Effector memory CD8-positive, alpha-beta T cell (primary cell): ENCODE results near the gene GPR148.
"Not testable (repeated sequence)": the region's sequence is repeated elsewhere in the genome, so short reads cannot be mapped to it uniquely, and the experiment has no call there.

Experiments used
- ATAC-seq: fragments of 150-1000 bp; cut with Tn5 transposase; replicated peaks from 2 replicates; pipeline ENCODE4 v1.10.0; 2021; ENCODE audit warnings: mild to moderate bottlenecking, moderate library complexity
- DNase-seq, 3 experiments: peaks; one replicate each; pipeline ENCODE4 v3.0.0; 2021
- H3K27ac Mint-ChIP-seq, 2 donors: one replicate each; pipeline ENCODE4 v1.8.0; 2022; ENCODE audit warnings: mild to moderate bottlenecking in 2 of 2, mixed read lengths in 2 of 2, moderate library complexity in 2 of 2
- H3K27me3 Mint-ChIP-seq, 2 donors: one replicate each; pipeline ENCODE4 v1.8.0; 2022; ENCODE audit warnings: mixed read lengths in 2 of 2
- H3K36me3 Mint-ChIP-seq: one replicate; pipeline ENCODE4 v1.8.0; 2022; ENCODE audit warnings: mild to moderate bottlenecking, moderate library complexity, mixed read lengths; ENCODE audit not compliant: insufficient read depth
- H3K4me1 Mint-ChIP-seq, 2 donors: one replicate each; pipeline ENCODE4 v1.8.0; 2022; ENCODE audit warnings: low read depth in 2 of 2, mixed read lengths in 2 of 2
- H3K4me3 Mint-ChIP-seq, 2 donors: one replicate each; pipeline ENCODE4 v1.8.0; 2022; ENCODE audit warnings: mild to moderate bottlenecking in 2 of 2, mixed read lengths in 2 of 2, moderate library complexity in 2 of 2
- H3K9me3 Mint-ChIP-seq, 2 donors: one replicate each; pipeline ENCODE4 v1.8.0; 2022; ENCODE audit warnings: mixed read lengths in 2 of 2
- total RNA-seq, 9 experiments: gene quantifications; one replicate each; lab custom pipeline; 2026; lab: John Stamatoyannopoulos, UW

The GPR148 gene
- 0 reads per million in 9 experiments for total RNA-seq

GRCh38 chr2:130728549-130729316, at the start of gene GPR148:
GPR148 (plus strand) TSS chr2:130729070; CDS start chr2:130729152, 82 bp downstream.
- peak within 1 kb of the TSS; percentile 92 to 94 for H3K27ac Mint-ChIP-seq
- no peak for ATAC-seq
- no peak for DNase-seq
- H3K9me3 Mint-ChIP-seq, result peaks cover 0 to 5% of the 10 kb centered on the region in 2 donors
- peak within 1 kb of the TSS; percentile 82 to 88 for H3K4me3 Mint-ChIP-seq
- peaks cover 9 to 19% of the 10 kb centered on the region in 2 donors for H3K4me1 Mint-ChIP-seq
- H3K27me3 Mint-ChIP-seq, result no peaks in the 10 kb centered on the region
- H3K36me3 Mint-ChIP-seq, result peaks cover 17% of the 10 kb centered on the region

- not testable (repeated sequence) for H3K36me3 Mint-ChIP-seq, H3K27me3 Mint-ChIP-seq, H3K4me1 Mint-ChIP-seq, H3K27ac Mint-ChIP-seq, DNase-seq, ATAC-seq, H3K4me3 Mint-ChIP-seq, H3K9me3 Mint-ChIP-seq
These were observed 36.7 kb upstream of the GPR148 start for GRCh38 chr2:130692041-130692770.

- H3K27ac Mint-ChIP-seq, H3K9me3 Mint-ChIP-seq, H3K4me1 Mint-ChIP-seq, ATAC-seq, DNase-seq, H3K27me3 Mint-ChIP-seq, H3K36me3 Mint-ChIP-seq: not testable (repeated sequence)
- peak overlapping the region in 1 of 2 donors; percentile 53 for H3K4me3 Mint-ChIP-seq
These were observed 35.4 kb upstream of the GPR148 start for GRCh38 chr2:130693474-130693873.

- H3K9me3 Mint-ChIP-seq, DNase-seq, H3K4me1 Mint-ChIP-seq, H3K27me3 Mint-ChIP-seq, ATAC-seq, H3K36me3 Mint-ChIP-seq, H3K27ac Mint-ChIP-seq, H3K4me3 Mint-ChIP-seq: not testable (repeated sequence)
These were observed 25.6 kb upstream of the GPR148 start for GRCh38 chr2:130703250-130703649.

GRCh38 chr2:130714795-130715194, 14.1 kb upstream of the GPR148 start:
- H3K27me3 Mint-ChIP-seq, ATAC-seq, H3K27ac Mint-ChIP-seq, H3K9me3 Mint-ChIP-seq, H3K4me3 Mint-ChIP-seq, H3K4me1 Mint-ChIP-seq, DNase-seq, H3K36me3 Mint-ChIP-seq: not testable (repeated sequence)

GRCh38 chr2:130720036-130720435, 8.8 kb upstream of the GPR148 start:
- Mint-ChIP-seq H3K4me3 (no peak overlapping the region), H3K27me3 (peaks cover 19% of the 10 kb centered on the region in 2 donors), H3K27ac (no peak overlapping the region), H3K36me3 (no peaks in the 10 kb centered on the region), H3K9me3 (no peaks in the 10 kb centered on the region), H3K4me1 (no peaks in the 10 kb centered on the region)
- ATAC-seq (no peak), DNase-seq (no peak)

GRCh38 chr2:130720528-130720927, 8.3 kb upstream of the GPR148 start:
- H3K27ac Mint-ChIP-seq, result no peak overlapping the region
- no peaks in the 10 kb centered on the region for H3K36me3 Mint-ChIP-seq
- ATAC-seq (no peak), DNase-seq (no peak)
- no peaks in the 10 kb centered on the region for H3K4me1 Mint-ChIP-seq
- no peak overlapping the region for H3K4me3 Mint-ChIP-seq
- H3K9me3 Mint-ChIP-seq, result no peaks in the 10 kb centered on the region
- H3K27me3 Mint-ChIP-seq, result peaks cover 19% of the 10 kb centered on the region in 2 donors

GRCh38 chr2:130724455-130724854, 4.4 kb upstream of the GPR148 start:
- peaks cover 19% of the 10 kb centered on the region in 2 donors for H3K27me3 Mint-ChIP-seq
- H3K36me3 Mint-ChIP-seq, result peaks cover 17% of the 10 kb centered on the region
- DNase-seq (no peak), ATAC-seq (no peak)
- H3K9me3 Mint-ChIP-seq, result peaks cover 0 to 2% of the 10 kb centered on the region in 2 donors
- H3K4me3 Mint-ChIP-seq, result no peak overlapping the region
- H3K4me1 Mint-ChIP-seq, result peaks cover 7 to 16% of the 10 kb centered on the region in 2 donors
- H3K27ac Mint-ChIP-seq, result no peak overlapping the region

- H3K27ac Mint-ChIP-seq, result peak overlapping the region; percentile 92 to 94
These were observed 2.2 kb upstream of the GPR148 start for GRCh38 chr2:130726614-130727180.

GRCh38 chr2:130727286-130727924, 1.5 kb upstream of the GPR148 start:
- ATAC-seq (peak; percentile 85), DNase-seq (peak; percentile 92 to 95 (median 93))
- peak overlapping the region; percentile 82 to 88 for H3K4me3 Mint-ChIP-seq
- peaks cover 17% of the 10 kb centered on the region for H3K36me3 Mint-ChIP-seq
- H3K4me1 Mint-ChIP-seq, result peaks cover 9 to 19% of the 10 kb centered on the region in 2 donors
- H3K27ac Mint-ChIP-seq, result peak overlapping the region; percentile 92 to 94
- no peaks in the 10 kb centered on the region for H3K27me3 Mint-ChIP-seq
- peaks cover 0 to 5% of the 10 kb centered on the region in 2 donors for H3K9me3 Mint-ChIP-seq

More at GRCh38 chr2:130726614-130727180, 2.2 kb upstream of the GPR148 start:
- peaks cover 0 to 5% of the 10 kb centered on the region in 2 donors for H3K9me3 Mint-ChIP-seq
- no peak for DNase-seq
- H3K4me1 Mint-ChIP-seq, result peaks cover 9 to 19% of the 10 kb centered on the region in 2 donors
- H3K36me3 Mint-ChIP-seq, result peaks cover 17% of the 10 kb centered on the region
- no peak for ATAC-seq
- peaks cover under 1 to 2% of the 10 kb centered on the region in 2 donors for H3K27me3 Mint-ChIP-seq
- H3K4me3 Mint-ChIP-seq, result peak overlapping the region; percentile 82 to 88

- DNase-seq (peak; percentile 41 to 48 (median 43)), ATAC-seq (peak; percentile 64)
- Mint-ChIP-seq H3K4me1 (peaks cover 9 to 19% of the 10 kb centered on the region in 2 donors), H3K27ac (peak overlapping the region; percentile 92 to 94), H3K36me3 (peaks cover 17% of the 10 kb centered on the region), H3K4me3 (peak overlapping the region; percentile 82 to 88), H3K27me3 (no peaks in the 10 kb centered on the region), H3K9me3 (peaks cover 0 to 5% of the 10 kb centered on the region in 2 donors)
These were observed 839 bp upstream of the GPR148 start for GRCh38 chr2:130728007-130728454.

GRCh38 chr2:130729322-130730299, 741 bp downstream of the GPR148 start:
- DNase-seq (no peak), ATAC-seq (no peak)
- H3K9me3 Mint-ChIP-seq, result peaks cover 0 to 12% of the 10 kb centered on the region in 2 donors
- peak overlapping the region; percentile 8 to 94 for H3K27ac Mint-ChIP-seq
- no peaks in the 10 kb centered on the region for H3K27me3 Mint-ChIP-seq
- peaks cover 17% of the 10 kb centered on the region for H3K36me3 Mint-ChIP-seq
- peaks cover 9 to 19% of the 10 kb centered on the region in 2 donors for H3K4me1 Mint-ChIP-seq
- H3K4me3 Mint-ChIP-seq, result peak overlapping the region; percentile 17 to 43
